Measurements from ENCODE around the gene TCFL5.

- TF ChIP-seq SIN3A (IDR thresholded peaks at IDR 0.05; ENCODE audit: borderline replicate concordance, insufficient read depth, low read length) (no peak), POLR2AphosphoS5 (IDR thresholded peaks at IDR 0.05; ENCODE audit: low read depth, low read length) (no peak)
These were observed 30.2 kb downstream of the TCFL5 start for GRCh38 chr20:62831361-62831788.

Measured in PFSK-1 (cell line).